GM21723 (cell line): Measurements from ENCODE around the gene SHCBP1L.
A peak's percentile ranks its signal among the peaks of the same experiment; 100 is the strongest.
"Not testable (repeated sequence)": the region's sequence is repeated elsewhere in the genome, so short reads cannot be mapped to it uniquely, and the experiment has no call there.

Source experiments
- ATAC-seq: cut with Tn5 transposase; IDR thresholded peaks from one replicate; pipeline ENCODE4 v1.9.1; 2021; ENCODE audit warnings: mild to moderate bottlenecking, moderate library complexity; ENCODE audit not compliant: unreplicated experiment

SHCBP1L gene

GRCh38 chr1:182965861-182966260 is 12.9 kb upstream of the SHCBP1L start:
- no peak for ATAC-seq

DNA sequence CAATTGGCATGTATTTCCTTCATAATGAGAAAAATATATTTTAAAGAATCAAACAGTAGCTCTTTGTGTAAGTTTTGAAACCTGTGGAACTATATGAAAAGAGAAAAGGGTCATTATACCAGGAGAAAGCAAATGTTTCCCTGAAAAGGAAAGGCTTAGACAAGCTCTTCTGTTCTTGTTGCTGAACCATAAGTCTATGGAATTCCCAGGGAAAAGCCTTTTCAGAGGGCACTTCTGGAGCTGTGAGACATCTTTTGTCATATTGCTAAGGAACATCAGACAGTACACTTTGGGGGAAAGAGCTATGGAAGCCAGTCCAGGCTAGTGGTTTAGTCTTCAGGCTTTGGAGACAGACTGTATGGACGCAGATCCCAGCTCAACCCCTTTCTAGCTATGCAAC is 12.1 kb upstream of the SHCBP1L start:
- no peak for ATAC-seq

DNA sequence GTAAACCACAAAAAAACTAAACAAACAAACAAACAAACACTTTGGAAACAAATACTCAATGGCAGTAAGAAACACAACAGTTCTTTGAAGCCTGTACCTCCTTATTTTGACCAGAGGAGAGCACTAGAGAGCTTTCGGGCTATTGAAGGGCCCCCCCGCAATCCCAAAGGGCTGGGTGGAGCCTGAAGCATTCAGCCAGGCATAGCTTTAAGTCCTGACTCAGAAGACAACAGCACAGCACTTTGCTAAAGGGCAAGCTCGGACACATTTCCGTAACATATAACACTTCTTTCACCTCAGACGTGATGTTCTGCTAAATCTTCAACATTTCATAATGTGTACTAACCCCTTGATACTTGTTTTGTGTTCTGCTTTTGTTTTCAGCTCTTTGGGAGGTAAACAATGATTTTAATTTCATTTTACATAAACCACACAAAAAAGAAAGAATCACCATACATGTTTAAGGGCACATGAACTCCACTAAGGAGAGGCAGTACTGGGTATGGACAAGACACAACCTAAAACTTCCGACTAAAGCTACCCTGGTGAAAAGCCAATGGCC is 9.7 kb upstream of the SHCBP1L start:
- ATAC-seq = peak; percentile 98

DNA sequence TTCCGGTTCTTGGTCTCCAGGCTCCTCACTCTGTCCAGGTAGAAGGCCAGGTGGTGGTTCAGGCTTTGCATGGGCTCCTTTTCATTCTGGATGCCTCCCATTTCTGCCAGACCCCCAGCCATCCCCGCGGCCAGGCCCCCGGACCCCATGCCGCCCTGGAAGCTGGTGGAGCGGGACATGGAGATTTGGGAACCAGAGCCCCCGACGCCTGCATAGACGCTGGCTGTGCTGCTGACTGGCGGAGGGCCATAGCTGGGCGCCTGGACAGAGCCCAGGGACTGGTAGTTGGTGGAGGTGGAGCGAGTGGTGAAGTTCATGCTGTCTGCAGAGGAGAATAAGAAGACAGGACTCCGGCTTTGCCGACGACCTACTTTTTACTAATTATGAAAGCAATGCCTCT is 7.1 kb upstream of the SHCBP1L start:
- no peak for ATAC-seq

- no peak for ATAC-seq
These were observed 5.0 kb upstream of the SHCBP1L start for GRCh38 chr1:182957902-182958395.

DNA sequence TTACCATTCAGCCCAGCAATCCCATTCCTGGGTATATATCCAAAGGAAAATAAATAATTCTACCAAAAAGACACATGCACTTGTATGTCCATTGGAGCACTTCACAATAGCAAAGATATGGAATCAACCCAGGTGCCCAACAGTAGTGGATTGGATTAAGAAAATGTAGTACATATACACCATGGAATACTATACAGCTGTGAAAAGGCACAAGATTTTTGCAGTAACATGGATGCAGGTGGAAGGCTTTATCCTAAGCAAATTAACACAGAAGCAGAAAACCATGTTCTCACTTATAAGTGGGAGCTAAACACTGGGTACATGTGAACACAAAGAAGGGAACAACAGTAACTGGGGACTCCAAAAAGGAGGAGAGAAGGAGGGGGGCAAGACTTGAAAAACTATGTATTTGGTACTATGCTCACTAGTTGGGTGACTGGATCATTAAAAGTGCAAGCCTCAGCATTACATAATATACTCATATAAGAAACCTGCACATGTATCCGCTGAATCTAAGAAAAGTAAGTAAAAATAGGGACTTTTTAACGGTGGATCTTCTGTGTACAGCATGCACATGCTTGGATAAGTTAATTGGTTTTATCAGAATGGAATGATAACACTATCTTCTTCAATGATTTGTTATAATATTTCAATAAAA is 3.9 kb upstream of the SHCBP1L start:
- no peak for ATAC-seq

DNA sequence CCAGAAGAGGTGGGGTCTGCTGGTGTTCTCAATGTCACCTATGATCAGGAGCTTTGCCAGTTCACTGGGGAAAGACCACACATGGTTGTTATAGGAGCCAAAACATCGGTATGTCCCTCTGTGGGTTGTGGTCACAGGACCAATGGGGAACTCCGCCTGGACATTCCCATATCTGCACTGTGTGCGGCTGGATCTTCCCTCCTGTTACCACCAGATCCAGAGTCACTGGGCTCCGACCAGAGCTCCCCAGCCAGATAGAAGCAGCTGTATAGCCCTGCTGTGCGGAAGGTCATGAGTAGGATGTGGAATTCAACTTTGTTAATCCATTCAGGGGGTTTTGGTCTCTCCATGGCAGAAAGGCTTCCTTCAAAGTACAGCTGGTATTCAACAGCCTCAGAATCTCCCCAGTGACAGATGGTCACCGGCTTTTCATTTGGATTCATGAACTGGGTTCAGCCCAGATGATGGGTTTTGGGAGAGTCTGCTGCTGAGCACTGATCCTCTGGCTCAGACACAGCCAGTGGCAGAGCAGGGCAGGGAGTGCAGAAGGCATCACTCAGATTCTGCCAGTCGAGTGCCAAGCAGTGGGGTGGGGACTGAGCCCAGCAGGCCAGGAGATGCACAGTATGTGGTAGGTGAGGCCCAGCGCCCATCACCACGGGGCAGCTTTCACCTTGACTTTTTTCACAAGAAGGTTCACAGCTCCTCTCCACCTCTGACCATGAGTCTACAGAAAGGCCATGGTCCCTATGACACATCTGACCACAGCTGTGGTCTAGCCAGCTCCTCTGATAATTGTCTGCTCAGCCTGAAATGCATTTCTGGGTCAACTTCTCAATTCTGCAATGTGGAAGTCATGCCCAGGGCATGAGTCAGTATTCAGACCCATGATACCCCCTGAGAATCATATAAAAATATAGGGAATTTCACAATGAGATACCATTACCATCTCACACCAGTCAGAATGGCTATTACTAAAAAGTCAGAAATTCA is 2.9 kb upstream of the SHCBP1L start:
- ATAC-seq = no peak

DNA sequence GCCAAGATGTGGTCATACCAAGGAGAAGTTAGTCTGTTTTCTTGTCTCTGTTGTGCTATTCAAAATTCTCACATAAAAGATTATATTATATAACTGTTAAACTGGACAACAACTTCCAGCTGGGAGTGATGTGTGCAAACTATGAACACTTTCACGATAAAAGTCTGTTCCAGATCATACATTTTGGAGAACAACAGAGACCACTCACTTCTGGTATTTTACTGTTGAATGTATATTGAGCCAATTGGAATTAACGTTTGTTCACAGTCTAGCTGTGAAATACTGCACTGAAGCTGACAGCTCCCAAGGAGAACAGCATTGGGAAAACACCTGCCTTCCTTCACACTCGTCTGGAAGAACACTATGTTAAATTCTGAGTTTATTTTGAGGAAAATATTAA is 860 bp upstream of the SHCBP1L start:
- no peak for ATAC-seq

DNA sequence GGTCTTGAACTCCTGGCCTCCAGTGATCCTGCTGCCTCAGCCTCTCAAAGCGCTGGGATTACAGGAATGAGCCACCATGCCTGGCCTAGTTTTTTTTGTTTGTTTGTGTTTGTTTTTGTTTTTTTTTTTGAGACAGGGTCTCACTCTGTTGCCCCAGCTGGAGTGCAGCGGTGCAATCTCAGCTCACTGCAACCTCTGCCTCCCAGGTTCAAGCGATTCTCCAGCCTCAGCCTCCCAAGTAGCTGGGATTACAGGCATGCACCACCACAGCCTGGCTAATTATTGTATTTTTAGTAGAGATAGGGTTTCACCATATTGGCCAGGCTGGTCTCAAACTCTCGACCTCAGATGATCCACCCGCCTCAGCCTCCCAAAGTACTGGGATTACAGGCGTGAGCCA is 9.6 kb downstream of the SHCBP1L start:
- not testable (repeated sequence) for ATAC-seq

DNA sequence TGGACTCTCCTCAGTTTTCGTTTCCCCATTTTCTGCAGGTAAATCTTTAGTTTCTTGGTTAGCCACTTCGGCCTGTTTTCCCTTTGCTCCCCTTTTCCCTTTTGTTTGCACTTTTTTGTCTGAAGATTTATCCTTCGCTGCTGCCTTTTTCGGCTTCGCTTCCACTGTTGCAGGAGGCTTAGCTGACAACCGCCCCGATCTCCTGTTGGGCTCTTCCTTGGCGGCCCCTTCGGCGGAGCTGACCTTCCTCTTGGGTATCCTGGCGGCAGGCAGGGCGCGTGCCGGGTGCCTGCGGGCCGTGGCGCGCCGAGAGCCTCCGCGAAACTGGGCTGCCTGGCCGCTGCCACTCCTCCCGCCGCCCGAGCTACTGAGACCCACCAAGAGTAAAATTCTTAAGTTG is 10.8 kb downstream of the SHCBP1L start:
- not testable (repeated sequence) for ATAC-seq

DNA sequence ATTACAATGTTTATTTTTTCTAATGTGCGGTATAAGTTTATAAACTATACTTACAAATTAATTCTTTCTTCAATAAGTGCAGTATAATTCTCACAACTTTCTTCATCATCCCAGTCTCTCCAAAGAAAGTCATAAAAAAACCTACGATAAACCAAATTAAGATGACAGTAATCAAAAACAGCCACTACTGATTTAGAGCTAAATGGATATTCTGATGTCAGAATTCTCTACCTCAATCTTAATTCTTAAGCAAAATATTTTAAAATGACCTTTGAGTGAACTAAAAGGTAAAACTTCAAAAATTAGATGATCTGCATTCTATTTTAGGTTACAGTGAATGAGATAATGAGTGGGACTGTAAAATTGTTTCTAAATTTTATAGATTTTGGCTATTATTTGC is 13.6 kb downstream of the SHCBP1L start:
- ATAC-seq = no peak

DNA sequence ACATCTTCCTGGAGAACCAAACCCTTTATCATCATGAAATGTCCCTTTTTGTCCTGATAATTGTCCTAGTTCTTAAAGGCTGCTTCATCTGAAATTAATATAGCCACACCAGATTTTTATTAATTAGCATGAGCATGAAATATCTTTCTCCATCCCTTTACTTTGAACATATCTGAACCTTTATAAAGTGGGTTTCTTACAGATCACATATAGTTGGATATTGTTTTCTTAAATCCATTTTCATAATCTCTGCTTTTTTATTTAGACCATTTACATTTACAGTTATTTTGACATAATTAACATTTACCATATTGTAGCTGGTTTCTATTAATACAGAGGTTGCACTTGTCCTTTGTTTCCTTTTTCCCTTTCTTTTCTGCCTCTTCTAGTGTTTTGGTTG is 17.2 kb downstream of the SHCBP1L start:
- no peak for ATAC-seq

DNA sequence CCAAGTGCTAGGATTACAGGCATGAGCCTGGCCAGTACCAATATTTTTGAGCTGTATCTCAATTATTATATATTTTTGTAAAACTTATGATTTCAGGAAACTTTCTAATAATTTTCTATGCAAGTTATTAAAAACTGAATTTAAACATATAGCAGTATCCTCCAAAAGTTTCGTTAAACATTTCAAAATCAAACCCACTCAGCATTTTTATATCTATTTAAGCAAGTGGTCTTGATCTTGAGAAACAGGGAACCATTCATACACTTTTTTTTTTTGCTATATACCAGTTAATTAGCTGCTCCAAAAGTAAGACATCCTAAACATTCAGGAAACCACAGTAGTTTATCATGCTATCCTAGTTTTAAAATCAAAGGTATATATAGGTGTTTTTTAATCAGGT is 22.0 kb downstream of the SHCBP1L start:
- ATAC-seq = no peak

- ATAC-seq = no peak
These were observed 25.1 kb downstream of the SHCBP1L start for GRCh38 chr1:182927693-182928433.

- no peak for ATAC-seq
These were observed 27.3 kb downstream of the SHCBP1L start for GRCh38 chr1:182925661-182926060.

DNA sequence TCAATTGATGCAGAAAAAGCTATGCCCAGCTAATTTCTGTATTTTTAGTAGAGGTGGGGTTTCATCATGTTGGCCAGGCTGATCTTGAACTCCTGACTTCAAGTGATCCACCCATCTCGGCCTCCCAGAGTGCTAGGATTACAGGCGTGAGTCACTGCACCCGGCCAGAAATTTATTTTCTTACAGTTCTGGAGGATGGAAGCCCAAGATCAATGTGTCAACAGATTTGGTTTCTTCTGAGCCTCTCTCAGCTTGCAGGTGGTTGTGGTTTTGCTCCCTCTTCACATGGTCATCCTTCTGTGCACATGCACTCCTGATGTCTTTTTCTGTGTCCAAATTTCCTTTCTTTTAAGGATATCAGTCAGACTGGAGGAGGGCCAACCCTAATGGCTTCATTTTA is 35.6 kb downstream of the SHCBP1L start:
- ATAC-seq = no peak

DNA sequence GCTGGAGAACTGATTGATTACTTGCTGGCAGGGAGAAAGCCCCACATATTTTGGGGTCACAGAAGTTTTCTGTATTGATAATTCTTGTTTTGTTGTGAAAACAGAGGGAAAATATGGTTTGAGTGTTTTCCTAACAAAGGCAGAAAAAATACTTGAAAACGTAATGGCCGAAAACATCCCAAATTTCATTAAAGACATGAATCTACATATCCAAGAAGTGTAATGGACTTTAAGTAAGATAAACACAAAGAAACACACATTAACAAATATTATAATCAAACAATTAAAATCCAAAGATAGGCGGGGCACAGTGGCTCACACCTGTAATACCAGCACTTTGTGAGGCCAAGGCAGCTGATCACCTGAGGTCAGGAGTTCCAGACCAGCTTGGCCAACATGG is 39.6 kb downstream of the SHCBP1L start:
- no peak for ATAC-seq

DNA sequence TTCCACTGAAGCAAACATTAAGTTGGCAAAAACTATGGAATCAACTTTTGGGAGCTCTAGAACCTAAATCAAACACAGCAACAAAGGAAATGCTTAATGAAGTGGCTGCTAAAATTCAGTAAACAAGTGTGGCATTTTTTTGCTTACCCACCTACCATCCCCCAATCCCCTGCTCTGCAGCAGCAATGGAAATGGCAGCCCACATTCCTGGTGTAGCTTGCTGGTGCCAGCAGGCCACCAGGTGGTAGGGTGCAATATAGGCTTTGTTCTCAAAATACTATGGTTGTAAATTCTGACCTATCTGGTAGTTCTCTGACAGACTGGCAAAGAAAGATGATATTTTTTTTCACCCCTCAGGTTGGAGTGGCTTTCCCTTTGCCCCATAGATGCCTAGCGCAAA is 42.8 kb downstream of the SHCBP1L start:
- ATAC-seq = no peak

- no peak for ATAC-seq
These were observed 43.4 kb downstream of the SHCBP1L start for GRCh38 chr1:182909578-182909977.

GRCh38 chr1:182905321-182905720 is 47.6 kb downstream of the SHCBP1L start:
- ATAC-seq = no peak

GRCh38 chr1:182901946-182902345 is 51.0 kb downstream of the SHCBP1L start:
- ATAC-seq = not testable (repeated sequence)
